Spleen (tissue), 11 donors: Measurements from ENCODE around the gene TRAPPC6A. TPM values are rescaled to one million over a fixed set of nuclear protein-coding genes. Genes with fewer than 3 reads are reported as not detected.

ENCODE experiments used
- DNase-seq: peaks from one replicate; pipeline ENCODE4 v3.0.0-alpha.2; 2020
- H3K27ac ChIP-seq, 8 donors: fragments of 200-600 bp; sonication (generic) in 7 of 8; 1 replicate in 4 of 8; 2 replicates in 4 of 8; pipeline versions ENCODE4 v1.5.0 to v1.8.0; 2016 to 2021; ENCODE audit warnings: inconsistent platforms in 4 of 8, mild to moderate bottlenecking in 4 of 8, moderate library complexity in 1 of 8
- H3K27me3 ChIP-seq, 7 donors: fragments of 200-600 bp; sonication (generic) in 6 of 7; replicated peaks in 1 of 7; 1 replicate in 4 of 7; 2 replicates in 3 of 7; pipeline versions ENCODE4 v1.5.0 to v1.8.0; 2016 to 2021; ENCODE audit warnings: inconsistent platforms in 3 of 7, mild to moderate bottlenecking in 1 of 7
- H3K36me3 ChIP-seq, 6 donors: fragments of 200-600 bp; sonication (generic) in 5 of 6; 1 replicate in 4 of 6; 2 replicates in 2 of 6; pipeline versions ENCODE4 v1.5.0 to v1.8.0; 2016 to 2021; ENCODE audit warnings: inconsistent platforms in 2 of 6
- H3K4me1 ChIP-seq, 6 donors: fragments of 200-600 bp; sonication (generic) in 5 of 6; 1 replicate in 3 of 6; 2 replicates in 3 of 6; pipeline versions ENCODE4 v1.5.0 to v1.8.0; 2016 to 2021; ENCODE audit warnings: inconsistent platforms in 3 of 6
- H3K4me3 ChIP-seq, 8 donors: fragments of 200-600 bp; sonication (generic) in 7 of 8; 1 replicate in 4 of 8; 2 replicates in 4 of 8; pipeline versions ENCODE4 v1.5.0 to v1.8.0; 2016 to 2021; ENCODE audit warnings: inconsistent platforms in 4 of 8, mild to moderate bottlenecking in 4 of 8, moderate library complexity in 2 of 8
- H3K9me3 ChIP-seq, 8 donors: fragments of 200-600 bp; sonication (generic) in 7 of 8; 1 replicate in 4 of 8; 2 replicates in 4 of 8; pipeline versions ENCODE4 v1.5.0 to v1.8.0; 2016 to 2021; ENCODE audit warnings: inconsistent platforms in 4 of 8
- POLR2A ChIP-seq, 3 donors: fragments of 450-650 bp; IDR thresholded peaks; one replicate each; pipeline ENCODE4 v1.5.1; 2017; ENCODE audit warnings: antibody characterized with exemption in 3 of 3, mild to moderate bottlenecking in 1 of 3
- POLR2AphosphoS5 ChIP-seq, 3 donors: sonication (generic); formaldehyde crosslinking; IDR thresholded peaks; one replicate each; pipeline ENCODE4 v1.5.1; 2017; ENCODE audit warnings: antibody characterized with exemption in 3 of 3
- WGBS, 5 donors: extraction: QIAGEN DNeasy Blood & Tissue Kit in 3 of 5; methylation state at CpG; one replicate each; pipeline versions ENCODE4 v1.1.5 to v1.1.7; 2013 to 2018; 5-methylcytosine and 5-hydroxymethylcytosine counted together
- intact Hi-C: fragments of 100-400 bp; cut with DNase I; formaldehyde crosslinking; loops from one replicate; pipeline ENCODE4 v1.15.0; 2023; ENCODE audit warnings: low total_unique reads
- polyA plus RNA-seq, 3 donors: library from polyadenylated mRNA; stranded (reverse); fragments of 200-250 nt; gene quantifications; one replicate each; pipeline ENCODE4 v1.2.1, GENCODE V29; 2013
- total RNA-seq, 7 donors: library from RNA; depleted of rRNA in 3 of 7; stranded (reverse); fragments of >200 nt in 3 of 7; fragmentation: NEBNext Ultra II Directional in 4 of 7; extraction: Animal tissue kit (Norgen Biotek cat#: 25700) in 4 of 7; gene quantifications; one replicate each; pipeline versions ENCODE4 v1.1.0 to v1.2.1, GENCODE V29; 2016 to 2021
- TF ChIP-seq, protein P1 (sequence below), 11 experiments: fragments of 200-600 bp in 7 of 11; fragments of 450-650 bp in 4 of 11; sonication (generic) in 4 of 11; IDR thresholded peaks in 8 of 11; conservative IDR thresholded peaks in 3 of 11; 1 replicate in 7 of 11; 2 replicates in 4 of 11; pipeline versions ENCODE4 v1.4.0 to v1.8.0; 2016 to 2021; ENCODE audit warnings: antibody characterized with exemption in 11 of 11, inconsistent platforms in 4 of 11, mild to moderate bottlenecking in 1 of 11
- donor health status: healthy with polysubstance abuse.
- donor health status: DM: no; HTN: no; CAD: no; lungs with moderate emphysema.
- donor health status: DM: no; HTN: no; CAD: no.
- donor health status: Bipolar disorder and iron deficiency.
- donor health status: healthy.
- donor health status: DM: no; HTN: no; CAD: no.
- donor health status: DM: yes; HTN: yes; CAD: no.

TRAPPC6A gene
- total and polyA plus RNA-seq, 10 donors: 25.9 to 109 (median 39.8) TPM

DNA sequence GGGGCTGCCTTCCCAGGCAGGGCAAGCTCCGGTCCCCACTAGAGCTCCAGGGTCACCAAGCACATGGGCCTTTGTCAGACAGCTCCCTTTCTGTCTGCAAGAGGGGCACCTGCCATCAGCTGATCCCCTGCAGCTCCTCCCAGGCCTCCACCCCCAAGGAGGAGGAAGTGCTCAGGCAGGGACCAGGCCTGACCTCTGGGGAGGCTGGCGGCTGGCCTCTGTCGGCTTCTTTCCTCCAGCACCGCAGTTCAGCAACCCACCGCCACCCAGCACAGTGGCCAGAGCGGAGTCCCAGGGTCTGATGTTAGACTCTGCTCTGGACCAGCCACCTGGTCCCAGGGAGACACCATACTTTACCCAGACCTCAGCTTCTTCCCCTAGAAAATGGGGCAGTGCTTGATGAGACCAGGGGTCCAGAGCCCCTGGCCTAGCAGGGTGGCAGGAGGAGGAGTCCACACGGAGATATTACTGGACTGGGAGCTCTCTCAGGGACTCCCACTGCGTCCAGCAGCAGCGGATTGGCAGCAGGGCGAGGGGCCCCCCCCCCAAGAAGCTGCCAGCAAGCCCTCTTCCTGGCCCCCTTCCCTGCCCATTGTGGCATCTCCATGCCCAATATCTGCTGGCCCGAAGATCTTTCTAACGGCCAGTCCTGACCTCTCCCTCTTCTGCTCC lies 41.4 kb downstream of the TRAPPC6A start:
- intact Hi-C loops: no loop called here
- 70 to 84% (median 80%) methylated on average over 6 to 12 of the region's 12 CpGs for WGBS, 5 donors
- Histone ChIP-seq H3K36me3 (peaks cover 0 to 28% (median 13%) of the 10 kb centered on the region in 6 donors), H3K9me3 (no peaks in the 10 kb centered on the region), H3K27ac (peak overlapping the region in 4 of 8 donors; percentile 65 to 78 (median 72)), H3K4me3 (peak overlapping the region in 1 of 8 donors; percentile 7), H3K27me3 (no peaks in the 10 kb centered on the region), H3K4me1 (peaks cover 8 to 57% (median 41%) of the 10 kb centered on the region in 6 donors)
- DNase-seq: no peak
- TF ChIP-seq POLR2AphosphoS5 (IDR thresholded peaks at IDR 0.05) (no peak), POLR2A (IDR thresholded peaks at IDR 0.05) (no peak)
- TF ChIP-seq, protein P1, sequence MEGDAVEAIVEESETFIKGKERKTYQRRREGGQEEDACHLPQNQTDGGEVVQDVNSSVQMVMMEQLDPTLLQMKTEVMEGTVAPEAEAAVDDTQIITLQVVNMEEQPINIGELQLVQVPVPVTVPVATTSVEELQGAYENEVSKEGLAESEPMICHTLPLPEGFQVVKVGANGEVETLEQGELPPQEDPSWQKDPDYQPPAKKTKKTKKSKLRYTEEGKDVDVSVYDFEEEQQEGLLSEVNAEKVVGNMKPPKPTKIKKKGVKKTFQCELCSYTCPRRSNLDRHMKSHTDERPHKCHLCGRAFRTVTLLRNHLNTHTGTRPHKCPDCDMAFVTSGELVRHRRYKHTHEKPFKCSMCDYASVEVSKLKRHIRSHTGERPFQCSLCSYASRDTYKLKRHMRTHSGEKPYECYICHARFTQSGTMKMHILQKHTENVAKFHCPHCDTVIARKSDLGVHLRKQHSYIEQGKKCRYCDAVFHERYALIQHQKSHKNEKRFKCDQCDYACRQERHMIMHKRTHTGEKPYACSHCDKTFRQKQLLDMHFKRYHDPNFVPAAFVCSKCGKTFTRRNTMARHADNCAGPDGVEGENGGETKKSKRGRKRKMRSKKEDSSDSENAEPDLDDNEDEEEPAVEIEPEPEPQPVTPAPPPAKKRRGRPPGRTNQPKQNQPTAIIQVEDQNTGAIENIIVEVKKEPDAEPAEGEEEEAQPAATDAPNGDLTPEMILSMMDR (IDR thresholded peaks at IDR 0.05 in 8 of 11, conservative IDR thresholded peaks at IDR 0.05 in 3 of 11): no peak

DNA sequence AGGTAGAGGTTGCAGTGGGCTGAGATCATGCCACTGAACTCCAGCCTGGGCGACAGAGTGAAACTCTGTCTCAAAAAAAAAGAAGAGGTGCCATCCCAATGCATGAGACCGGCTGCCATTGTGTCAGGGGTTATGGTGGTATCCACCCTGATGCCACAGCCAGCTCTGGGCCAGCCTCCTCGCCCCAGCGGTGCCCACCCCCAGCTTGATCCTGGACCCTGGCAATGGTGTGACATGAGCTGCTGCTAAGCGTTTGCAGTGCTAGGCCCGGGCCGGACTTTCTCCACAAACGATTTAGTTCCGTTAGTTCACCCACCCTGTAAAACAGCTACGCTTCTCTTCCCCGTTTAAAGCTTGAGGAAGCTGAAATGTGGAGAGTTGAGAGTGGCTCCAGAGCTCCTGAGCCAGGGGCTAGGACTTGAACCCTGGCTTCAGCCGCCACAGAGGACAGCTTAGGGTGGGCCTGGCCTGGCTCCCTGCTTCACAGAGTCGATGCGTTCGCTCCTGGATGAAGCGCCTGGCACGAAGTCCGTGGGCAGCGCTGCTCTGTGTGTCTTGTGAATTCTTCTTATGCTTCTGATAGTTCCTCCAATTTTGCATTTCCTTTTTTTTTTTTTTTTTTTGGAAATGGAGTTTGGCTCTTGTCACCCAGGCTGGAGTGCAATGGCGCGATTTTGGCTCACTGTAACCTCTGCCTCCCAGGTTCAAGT lies 42.7 kb downstream of the TRAPPC6A start:
- H3K27ac ChIP-seq: peak overlapping the region in 4 of 8 donors; percentile 64 to 78 (median 68)
- no peaks in the 10 kb centered on the region for H3K9me3 ChIP-seq
- no peak overlapping the region for H3K4me3 ChIP-seq
- no peak for DNase-seq
- peaks cover 0 to 15% (median under 1%) of the 10 kb centered on the region in 6 donors for H3K36me3 ChIP-seq
- H3K27me3 ChIP-seq: no peaks in the 10 kb centered on the region
- 94 to 96% (median 95%) methylated on average over 21 of the region's 21 CpGs for WGBS, 5 donors
- peaks cover 8 to 64% (median 41%) of the 10 kb centered on the region in 6 donors for H3K4me1 ChIP-seq
- TF ChIP-seq, protein P1 (IDR thresholded peaks at IDR 0.05 in 8 of 11, conservative IDR thresholded peaks at IDR 0.05 in 3 of 11): no peak
- TF ChIP-seq POLR2AphosphoS5 (IDR thresholded peaks at IDR 0.05) (no peak), POLR2A (IDR thresholded peaks at IDR 0.05) (no peak)
- intact Hi-C loops: no loop called here

DNA sequence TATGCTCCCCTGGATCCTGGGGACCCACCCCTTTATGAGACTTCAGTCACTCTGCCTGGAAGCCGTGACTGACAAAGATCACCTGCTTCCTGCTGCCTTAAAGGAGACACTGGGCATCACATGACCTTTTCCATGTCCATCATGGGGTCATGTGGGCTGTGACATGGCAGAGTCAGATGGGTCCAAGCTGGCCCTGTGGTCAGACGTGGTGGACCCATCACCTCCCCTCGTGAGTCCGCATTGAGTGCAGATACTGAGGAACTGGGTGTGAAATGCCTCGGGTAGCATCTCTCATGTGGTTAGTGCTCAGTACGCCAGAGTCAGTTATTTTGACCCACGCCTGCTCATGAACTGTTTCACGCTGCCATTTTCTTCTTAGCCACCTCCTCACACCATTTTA lies 44.4 kb downstream of the TRAPPC6A start:
- H3K9me3 ChIP-seq: no peaks in the 10 kb centered on the region
- peak overlapping the region in 3 of 8 donors; percentile 64 to 69 (median 67) for H3K27ac ChIP-seq
- TF ChIP-seq POLR2A (IDR thresholded peaks at IDR 0.05) (no peak), POLR2AphosphoS5 (IDR thresholded peaks at IDR 0.05) (no peak)
- TF ChIP-seq, protein P1 (IDR thresholded peaks at IDR 0.05 in 8 of 11, conservative IDR thresholded peaks at IDR 0.05 in 3 of 11): no peak
- peaks cover 0 to 8% (median 0%) of the 10 kb centered on the region in 6 donors for H3K36me3 ChIP-seq
- no peak overlapping the region for H3K4me3 ChIP-seq
- intact Hi-C loops: no loop called here
- no peaks in the 10 kb centered on the region for H3K27me3 ChIP-seq
- DNase-seq: no peak
- H3K4me1 ChIP-seq: peaks cover 8 to 64% (median 41%) of the 10 kb centered on the region in 6 donors
- WGBS, 5 donors: 81 to 94% (median 87%) methylated on average over 8 of the region's 8 CpGs
